Esophagus squamous epithelium (tissue), 5 donors: ENCODE measurements around the gene SURF1. TPM values are rescaled to one million over a fixed set of nuclear protein-coding genes. Genes with fewer than 3 reads are reported as not detected.
A peak's percentile ranks its signal among the peaks of the same experiment; 100 is the strongest.

Experiments used
- DNase-seq: peaks from one replicate; lab custom pipeline; 2025; lab: John Stamatoyannopoulos, UW
- H3K27ac ChIP-seq, 4 donors: fragments of 200-600 bp; sonication (generic); one replicate each; pipeline ENCODE4 v1.5.1; 2016 to 2019; ENCODE audit warnings: mild to moderate bottlenecking in 1 of 4
- H3K27me3 ChIP-seq, 4 donors: fragments of 200-600 bp; sonication (generic); 1 replicate in 3 of 4; 2 replicates in 1 of 4; pipeline versions ENCODE4 v1.5.1 to v1.6.0; 2017 to 2021; ENCODE audit warnings: antibody characterized with exemption in 1 of 4
- H3K36me3 ChIP-seq, 3 donors: fragments of 200-600 bp; sonication (generic); one replicate each; pipeline ENCODE4 v1.5.1; 2016 to 2019
- H3K4me1 ChIP-seq, 3 donors: fragments of 200-600 bp; sonication (generic); one replicate each; pipeline ENCODE4 v1.5.1; 2017 to 2019
- H3K4me3 ChIP-seq, 4 donors: fragments of 200-600 bp; sonication (generic); 1 replicate in 3 of 4; 2 replicates in 1 of 4; pipeline ENCODE4 v1.5.1; 2016 to 2019; ENCODE audit warnings: mild to moderate bottlenecking in 2 of 4, moderate library complexity in 1 of 4
- H3K9me3 ChIP-seq, 3 donors: fragments of 200-600 bp; sonication (generic); one replicate each; pipeline ENCODE4 v1.5.1; 2016 to 2019
- CTCF ChIP-seq, 6 experiments: fragments of 450-650 bp in 4 of 6; fragments of 200-600 bp in 2 of 6; sonication (generic) in 2 of 6; IDR thresholded peaks; one replicate each; pipeline ENCODE4 v1.5.1; 2016 to 2019; ENCODE audit warnings: antibody characterized with exemption in 6 of 6, mild to moderate bottlenecking in 4 of 6, moderate library complexity in 4 of 6
- POLR2A ChIP-seq, 4 donors: fragments of 450-650 bp; IDR thresholded peaks; one replicate each; pipeline ENCODE4 v1.6.1; 2017; ENCODE audit warnings: antibody characterized with exemption in 4 of 4, mild to moderate bottlenecking in 4 of 4, moderate library complexity in 3 of 4
- WGBS, 2 donors: methylation state at CpG; one replicate each; pipeline ENCODE4 v1.1.5; 2018; 5-methylcytosine and 5-hydroxymethylcytosine counted together
- intact Hi-C: fragments of 100-400 bp; cut with DNase I; formaldehyde crosslinking; loops from one replicate; pipeline ENCODE4 v1.15.0; 2022
- total RNA-seq, 4 donors: library from RNA; depleted of rRNA; stranded (reverse); fragments of >200 nt; gene quantifications; one replicate each; pipeline ENCODE4 v1.1.0, GENCODE V29; 2016
- donor health status: DM: yes; HTN: yes; CAD: no.

SURF1 gene
- 10 to 100 TPM; 18.2 to 44.7 (median 32.0) TPM for total RNA-seq

DNA sequence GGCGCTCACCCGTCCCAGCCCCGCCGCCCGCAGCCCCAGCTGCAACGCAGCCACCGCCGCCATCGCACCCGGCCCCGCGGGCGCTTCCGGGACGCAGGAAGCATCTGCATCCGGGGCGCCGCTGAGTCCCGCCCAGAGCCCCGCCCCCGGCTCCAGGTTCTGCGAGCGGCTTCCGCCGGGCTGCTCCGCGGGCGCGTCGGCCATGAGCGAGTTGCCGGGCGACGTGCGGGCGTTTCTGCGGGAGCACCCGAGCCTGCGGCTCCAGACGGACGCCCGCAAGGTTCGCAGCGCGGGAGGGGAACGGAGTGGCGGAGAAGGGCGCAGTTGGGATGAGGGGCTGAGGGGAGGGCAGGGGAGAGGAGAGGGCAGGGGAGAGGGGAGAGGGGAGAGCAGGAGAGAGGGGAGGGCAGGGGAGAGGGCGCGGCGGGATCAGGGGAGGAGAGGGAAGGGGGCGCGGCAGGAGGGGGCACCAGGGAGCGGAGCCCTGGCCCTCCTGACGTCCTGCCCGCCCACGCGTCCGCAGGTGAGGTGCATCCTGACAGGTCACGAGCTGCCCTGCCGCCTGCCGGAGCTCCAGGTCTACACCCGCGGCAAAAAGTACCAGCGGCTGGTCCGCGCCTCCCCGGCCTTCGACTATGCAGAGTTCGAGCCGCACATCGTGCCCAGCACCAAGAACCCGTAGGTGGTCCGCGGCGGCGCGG, at the start of gene SURF1, which contains the start of gene SURF2:
Gene SURF1 (minus strand): TSS at position 97 of the 701 bp plus-strand sequence. CDS start 34 bp downstream, at position 63.
Gene SURF2 (plus strand): TSS at position 160 of the 701 bp plus-strand sequence. CDS start 43 bp downstream, at position 203.
- H3K36me3 ChIP-seq = peaks cover 9 to 64% (median 26%) of the 10 kb centered on the region in 3 donors
- peak within 1 kb of the TSS; percentile 76 to 91 (median 88) for H3K27ac ChIP-seq
- H3K9me3 ChIP-seq = no peaks in the 10 kb centered on the region
- intact Hi-C loops = no loop called here
- DNase-seq = no peak
- peak within 1 kb of the TSS; percentile 73 to 93 (median 82) for H3K4me3 ChIP-seq
- H3K4me1 ChIP-seq = peaks cover 17 to 63% (median 20%) of the 10 kb centered on the region in 3 donors
- WGBS, 2 donors = 0% methylated on average over 1 of the region's 78 CpGs; no CpG with 5 or more reads in 1 of the 2 donors
- no peaks in the 10 kb centered on the region for H3K27me3 ChIP-seq
- TF ChIP-seq POLR2A (IDR thresholded peaks at IDR 0.05) = peak in 2 of 4 donors; percentile 56 to 70
- peak in 2 of 6 experiments; percentile 11 to 16 for TF ChIP-seq CTCF (IDR thresholded peaks at IDR 0.05)

GRCh38 chr9:133405508-133406438, 49.5 kb upstream of the SURF1 start:
- DNase-seq = no peak
- 66 to 90% methylated on average over 6 to 10 of the region's 19 CpGs for WGBS, 2 donors
- H3K9me3 ChIP-seq = no peaks in the 10 kb centered on the region
- peaks cover 17 to 84% (median 40%) of the 10 kb centered on the region in 3 donors for H3K36me3 ChIP-seq
- H3K27me3 ChIP-seq = no peaks in the 10 kb centered on the region
- TF ChIP-seq POLR2A (IDR thresholded peaks at IDR 0.05) (no peak), CTCF (IDR thresholded peaks at IDR 0.05) (no peak)
- intact Hi-C loops = loop anchor here (5.0 kb wide), 1 partner anchor 82 kb away; no protein-coding TSS in a partner anchor
- peaks cover 0 to 3% (median 0%) of the 10 kb centered on the region in 3 donors for H3K4me1 ChIP-seq
- H3K4me3 ChIP-seq = no peak overlapping the region
- H3K27ac ChIP-seq = no peak overlapping the region

DNA sequence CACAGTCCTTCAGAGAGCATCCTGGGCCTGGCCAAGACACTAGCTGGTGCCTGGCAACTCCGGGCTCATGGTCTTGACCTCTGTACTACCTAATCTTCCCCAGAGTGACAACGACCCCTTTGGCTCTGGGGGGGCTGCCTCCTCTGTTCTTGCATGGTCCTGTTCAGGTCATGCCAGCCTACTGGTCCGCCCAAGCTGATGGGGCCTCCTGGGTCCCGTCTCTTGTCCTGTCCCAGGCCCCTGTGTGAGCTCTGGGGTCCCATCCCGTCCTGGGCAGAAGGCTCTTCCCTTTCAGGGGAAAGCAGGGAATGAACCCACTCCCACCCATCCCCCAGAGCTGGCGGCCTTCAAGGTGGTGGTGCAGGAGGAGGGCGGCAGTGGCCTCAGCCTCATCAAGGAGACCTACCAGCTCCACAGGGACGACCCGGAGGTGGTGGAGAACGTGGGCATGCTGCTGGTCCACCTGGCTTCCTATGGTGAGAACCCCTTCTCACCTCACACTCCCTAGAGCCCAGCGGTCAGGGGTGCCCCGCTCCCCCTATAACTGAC, 48.2 kb upstream of the SURF1 start:
- no peak for DNase-seq
- H3K4me3 ChIP-seq = no peak overlapping the region
- H3K9me3 ChIP-seq = no peaks in the 10 kb centered on the region
- peaks cover 13 to 78% (median 29%) of the 10 kb centered on the region in 3 donors for H3K36me3 ChIP-seq
- no peaks in the 10 kb centered on the region for H3K27me3 ChIP-seq
- intact Hi-C loops = loop anchor here (5.0 kb wide), 1 partner anchor 83 kb away; no protein-coding TSS in a partner anchor
- 74 to 88% methylated on average over 2 to 4 of the region's 12 CpGs for WGBS, 2 donors
- TF ChIP-seq POLR2A (IDR thresholded peaks at IDR 0.05) (no peak), CTCF (IDR thresholded peaks at IDR 0.05) (no peak)
- H3K4me1 ChIP-seq = peaks cover 0 to 6% (median 0%) of the 10 kb centered on the region in 3 donors
- no peak overlapping the region for H3K27ac ChIP-seq

GRCh38 chr9:133403766-133404453, 47.6 kb upstream of the SURF1 start:
- no peak for DNase-seq
- H3K9me3 ChIP-seq = no peaks in the 10 kb centered on the region
- 62 to 70% methylated on average over 9 to 10 of the region's 16 CpGs for WGBS, 2 donors
- TF ChIP-seq POLR2A (IDR thresholded peaks at IDR 0.05) = no peak
- TF ChIP-seq CTCF (IDR thresholded peaks at IDR 0.05) = peak; percentile 52 to 90 (median 66)
- no peak overlapping the region for H3K4me3 ChIP-seq
- H3K4me1 ChIP-seq = peaks cover 0 to 9% (median 0%) of the 10 kb centered on the region in 3 donors
- intact Hi-C loops = no loop called here
- H3K36me3 ChIP-seq = peaks cover 13 to 72% (median 23%) of the 10 kb centered on the region in 3 donors
- H3K27ac ChIP-seq = no peak overlapping the region
- no peaks in the 10 kb centered on the region for H3K27me3 ChIP-seq
